ENCODE data around the gene ZNF710. TPM values are rescaled to one million over a fixed set of nuclear protein-coding genes. Genes with fewer than 3 reads are reported as not detected.
"Not testable (repeated sequence)": the region's sequence is repeated elsewhere in the genome, so short reads cannot be mapped to it uniquely, and the experiment has no call there.

The ZNF710 gene, protein sequence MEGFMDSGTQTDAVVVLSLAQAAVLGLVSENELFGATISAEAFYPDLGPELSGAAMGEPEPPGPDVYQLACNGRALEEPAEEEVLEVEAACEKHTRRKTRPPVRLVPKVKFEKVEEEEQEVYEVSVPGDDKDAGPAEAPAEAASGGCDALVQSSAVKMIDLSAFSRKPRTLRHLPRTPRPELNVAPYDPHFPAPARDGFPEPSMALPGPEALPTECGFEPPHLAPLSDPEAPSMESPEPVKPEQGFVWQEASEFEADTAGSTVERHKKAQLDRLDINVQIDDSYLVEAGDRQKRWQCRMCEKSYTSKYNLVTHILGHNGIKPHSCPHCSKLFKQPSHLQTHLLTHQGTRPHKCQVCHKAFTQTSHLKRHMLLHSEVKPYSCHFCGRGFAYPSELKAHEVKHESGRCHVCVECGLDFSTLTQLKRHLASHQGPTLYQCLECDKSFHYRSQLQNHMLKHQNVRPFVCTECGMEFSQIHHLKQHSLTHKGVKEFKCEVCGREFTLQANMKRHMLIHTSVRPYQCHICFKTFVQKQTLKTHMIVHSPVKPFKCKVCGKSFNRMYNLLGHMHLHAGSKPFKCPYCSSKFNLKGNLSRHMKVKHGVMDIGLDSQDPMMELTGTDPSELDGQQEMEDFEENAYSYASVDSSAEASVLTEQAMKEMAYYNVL
- 129 TPM for total RNA-seq (ENCODE audit: unreplicated experiment)
- long read RNA-seq, partial matches to known transcripts = 0 of 4 reads
- long read RNA-seq, other reads (novel, unspliced or antisense) = 4 of 4 reads

DNA sequence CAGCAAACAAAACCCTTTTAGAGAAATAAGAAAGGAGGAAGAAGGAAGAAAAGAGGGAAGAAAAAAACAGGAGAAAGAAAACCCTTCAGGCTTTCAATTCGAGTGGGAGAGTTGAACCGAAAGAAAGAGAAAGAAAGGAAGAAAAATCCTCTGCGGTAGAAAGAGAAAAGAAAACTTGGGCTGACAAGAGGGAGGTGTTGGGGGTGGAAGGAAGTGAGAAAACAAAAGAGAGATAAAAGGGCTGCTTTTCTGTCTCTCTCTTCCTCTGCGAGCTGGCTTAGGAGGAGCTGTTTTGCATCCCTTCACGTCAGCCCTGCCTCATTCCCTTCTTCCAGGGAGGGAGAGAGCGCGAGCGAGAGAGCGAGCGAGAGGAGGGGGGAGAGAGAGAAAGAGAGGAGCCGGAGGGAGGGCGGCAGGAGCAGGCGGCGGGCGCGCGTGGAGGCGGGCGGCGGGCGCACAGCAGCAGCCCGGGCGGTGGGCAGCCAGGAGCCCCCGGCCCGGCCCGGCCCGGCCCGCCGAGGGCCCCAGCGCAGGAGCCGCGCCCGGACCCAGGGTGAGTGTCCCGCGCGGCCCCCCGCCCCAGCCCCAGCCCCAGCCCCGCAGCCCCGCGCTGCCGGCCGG, at the start of gene ZNF710:
ZNF710 (plus strand) TSS at position 263 of the 621 bp plus-strand sequence. CDS start 65,814 bp downstream, outside the sequence.
- Mint-ChIP-seq H3K27ac (ENCODE audit: unreplicated experiment) (peak within 1 kb of the TSS; percentile 98), H3K27me3 (ENCODE audit: unreplicated experiment) (peaks cover 14% of the 10 kb centered on the region), H3K9me3 (ENCODE audit: unreplicated experiment) (peaks cover 4% of the 10 kb centered on the region), H3K36me3 (ENCODE audit: low read depth, unreplicated experiment) (peaks cover 11% of the 10 kb centered on the region), H3K4me1 (ENCODE audit: unreplicated experiment) (peaks cover 54% of the 10 kb centered on the region), H3K4me3 (ENCODE audit: unreplicated experiment) (peak within 1 kb of the TSS; percentile 97)
- peak; percentile 37 for DNase-seq (ENCODE audit: low spot score)
- TF ChIP-seq, protein P1, sequence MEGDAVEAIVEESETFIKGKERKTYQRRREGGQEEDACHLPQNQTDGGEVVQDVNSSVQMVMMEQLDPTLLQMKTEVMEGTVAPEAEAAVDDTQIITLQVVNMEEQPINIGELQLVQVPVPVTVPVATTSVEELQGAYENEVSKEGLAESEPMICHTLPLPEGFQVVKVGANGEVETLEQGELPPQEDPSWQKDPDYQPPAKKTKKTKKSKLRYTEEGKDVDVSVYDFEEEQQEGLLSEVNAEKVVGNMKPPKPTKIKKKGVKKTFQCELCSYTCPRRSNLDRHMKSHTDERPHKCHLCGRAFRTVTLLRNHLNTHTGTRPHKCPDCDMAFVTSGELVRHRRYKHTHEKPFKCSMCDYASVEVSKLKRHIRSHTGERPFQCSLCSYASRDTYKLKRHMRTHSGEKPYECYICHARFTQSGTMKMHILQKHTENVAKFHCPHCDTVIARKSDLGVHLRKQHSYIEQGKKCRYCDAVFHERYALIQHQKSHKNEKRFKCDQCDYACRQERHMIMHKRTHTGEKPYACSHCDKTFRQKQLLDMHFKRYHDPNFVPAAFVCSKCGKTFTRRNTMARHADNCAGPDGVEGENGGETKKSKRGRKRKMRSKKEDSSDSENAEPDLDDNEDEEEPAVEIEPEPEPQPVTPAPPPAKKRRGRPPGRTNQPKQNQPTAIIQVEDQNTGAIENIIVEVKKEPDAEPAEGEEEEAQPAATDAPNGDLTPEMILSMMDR (IDR thresholded peaks at IDR 0.05; ENCODE audit: unreplicated experiment) = no peak

DNA sequence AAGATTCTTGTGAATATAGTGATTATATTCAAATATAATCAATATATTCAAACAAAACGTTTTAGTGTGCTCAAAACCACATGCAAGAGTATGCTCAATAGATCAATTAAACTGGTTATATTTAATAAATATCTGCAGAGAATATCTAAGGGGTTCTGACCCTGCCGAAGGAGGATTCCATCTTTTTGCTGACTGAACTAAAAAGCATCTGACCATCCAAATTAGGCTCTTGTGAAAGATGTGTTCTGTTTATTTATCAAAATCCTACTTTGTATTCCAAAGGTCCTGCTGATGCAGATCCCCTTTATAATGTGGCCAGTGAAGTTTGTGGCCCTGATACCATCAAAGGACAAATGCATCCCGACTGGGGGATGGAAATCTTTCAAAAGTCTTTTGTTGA, 46.6 kb upstream of the ZNF710 start:
- TF ChIP-seq, protein P1 (IDR thresholded peaks at IDR 0.05; ENCODE audit: unreplicated experiment) = no peak
- DNase-seq (ENCODE audit: low spot score) = no peak
- H3K4me3 Mint-ChIP-seq (ENCODE audit: unreplicated experiment) = no peak overlapping the region
- no peaks in the 10 kb centered on the region for H3K4me1 Mint-ChIP-seq (ENCODE audit: unreplicated experiment)
- H3K36me3 Mint-ChIP-seq (ENCODE audit: low read depth, unreplicated experiment) = no peaks in the 10 kb centered on the region
- no peak overlapping the region for H3K27ac Mint-ChIP-seq (ENCODE audit: unreplicated experiment)
- H3K27me3 Mint-ChIP-seq (ENCODE audit: unreplicated experiment) = peaks cover 2% of the 10 kb centered on the region
- no peaks in the 10 kb centered on the region for H3K9me3 Mint-ChIP-seq (ENCODE audit: unreplicated experiment)

DNA sequence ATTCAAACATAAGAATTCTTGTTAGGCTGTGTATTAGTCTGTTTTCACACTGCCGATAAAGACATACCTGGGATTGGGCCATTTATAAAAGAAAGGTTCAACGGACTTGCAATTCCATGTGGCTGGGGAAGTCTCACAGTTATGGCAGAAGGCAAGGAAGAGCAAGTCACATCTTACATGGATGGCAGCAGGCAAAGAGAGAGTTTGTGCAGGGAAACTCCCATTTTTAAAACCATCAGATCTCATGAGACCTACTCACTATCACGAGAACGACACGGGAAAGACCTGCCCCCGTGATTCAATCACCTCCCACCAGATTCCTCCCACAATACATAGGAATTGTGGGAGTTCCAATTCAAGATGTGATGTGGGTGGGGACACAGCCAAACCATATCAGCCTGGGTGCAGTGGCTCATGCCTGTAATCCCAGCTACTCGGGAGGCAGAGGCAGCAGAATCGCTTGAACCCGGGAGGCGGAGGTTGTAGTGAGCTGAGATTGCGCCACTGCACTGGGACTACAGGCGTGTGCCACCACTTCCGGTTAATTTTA, 45.6 kb upstream of the ZNF710 start:
- H3K4me1 Mint-ChIP-seq (ENCODE audit: unreplicated experiment); H3K9me3 Mint-ChIP-seq (ENCODE audit: unreplicated experiment); H3K27me3 Mint-ChIP-seq (ENCODE audit: unreplicated experiment); H3K4me3 Mint-ChIP-seq (ENCODE audit: unreplicated experiment); DNase-seq (ENCODE audit: low spot score); H3K36me3 Mint-ChIP-seq (ENCODE audit: low read depth, unreplicated experiment); H3K27ac Mint-ChIP-seq (ENCODE audit: unreplicated experiment): not testable (repeated sequence)

DNA sequence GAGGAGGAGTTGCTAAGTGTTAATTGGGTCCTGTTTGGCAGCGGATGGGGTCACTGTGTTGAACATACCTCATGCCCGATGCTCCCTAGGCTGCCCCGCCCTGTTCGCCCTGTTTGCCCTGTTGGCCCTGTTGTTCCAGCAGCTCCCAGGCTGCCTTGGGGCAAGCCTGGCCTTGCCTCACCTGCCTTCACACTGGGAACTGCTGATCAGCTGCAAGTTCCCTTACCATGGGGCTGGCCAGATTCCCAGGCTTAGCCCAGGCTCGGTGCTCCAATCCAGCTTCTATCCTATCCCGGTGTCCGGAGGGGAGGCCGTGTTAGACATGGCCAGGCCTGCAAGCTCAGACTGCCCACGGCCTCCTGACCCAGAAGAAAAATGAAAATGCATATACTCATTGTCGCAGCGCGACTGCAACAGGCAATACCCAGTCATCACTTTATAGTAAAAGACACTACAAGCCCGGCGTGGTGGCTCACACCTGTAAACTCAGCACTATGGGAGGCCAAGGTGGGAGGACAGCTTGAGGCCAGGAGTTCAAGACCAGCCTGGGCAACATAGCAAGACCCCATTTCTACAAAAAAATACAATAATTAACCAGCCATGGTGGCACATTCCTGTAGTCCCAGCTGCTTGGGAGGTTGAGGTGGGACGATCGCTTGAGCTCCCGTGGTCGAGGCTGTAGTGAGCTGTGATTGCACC, 42.9 kb upstream of the ZNF710 start:
- TF ChIP-seq, protein P1 (IDR thresholded peaks at IDR 0.05; ENCODE audit: unreplicated experiment) = no peak
- Mint-ChIP-seq H3K27ac (ENCODE audit: unreplicated experiment) (no peak overlapping the region), H3K27me3 (ENCODE audit: unreplicated experiment) (no peaks in the 10 kb centered on the region), H3K36me3 (ENCODE audit: low read depth, unreplicated experiment) (no peaks in the 10 kb centered on the region), H3K4me1 (ENCODE audit: unreplicated experiment) (no peaks in the 10 kb centered on the region), H3K9me3 (ENCODE audit: unreplicated experiment) (no peaks in the 10 kb centered on the region), H3K4me3 (ENCODE audit: unreplicated experiment) (no peak overlapping the region)
- DNase-seq (ENCODE audit: low spot score) = no peak
